HG03066 (cell line): Measurements from ENCODE around the gene PRR29.
"Not testable (repeated sequence)": the region's sequence is repeated elsewhere in the genome, so short reads cannot be mapped to it uniquely, and the experiment has no call there.

Experiments used
- ATAC-seq: cut with Tn5 transposase; IDR thresholded peaks from one replicate; pipeline ENCODE4 v1.9.1; 2021; ENCODE audit warnings: low read depth; ENCODE audit not compliant: unreplicated experiment

Gene PRR29

GRCh38 chr17:63995626-63996025, 2.5 kb upstream of the PRR29 start:
- no peak for ATAC-seq

GRCh38 chr17:63996430-63997182, 1.5 kb upstream of the PRR29 start:
- no peak for ATAC-seq

GRCh38 chr17:63997341-63998048, 656 bp upstream of the PRR29 start:
- no peak for ATAC-seq

- no peak for ATAC-seq
Observed at GRCh38 chr17:63998721-63999679, 849 bp downstream of the PRR29 start.

- no peak for ATAC-seq
Observed at GRCh38 chr17:63999680-64000531, 1.8 kb downstream of the PRR29 start.

GRCh38 chr17:64001091-64001579, 3.0 kb downstream of the PRR29 start:
- ATAC-seq = no peak

GRCh38 chr17:64001763-64002529, 3.8 kb downstream of the PRR29 start:
- no peak for ATAC-seq

- no peak for ATAC-seq
Observed at GRCh38 chr17:64002658-64003525, 4.7 kb downstream of the PRR29 start.

GRCh38 chr17:64003526-64004121, 5.5 kb downstream of the PRR29 start:
- no peak for ATAC-seq

GRCh38 chr17:64004218-64004770, 6.1 kb downstream of the PRR29 start:
- ATAC-seq = no peak

GRCh38 chr17:64004903-64005733, 7.0 kb downstream of the PRR29 start:
- ATAC-seq = no peak

- no peak for ATAC-seq
Observed at GRCh38 chr17:64005734-64006167, 7.6 kb downstream of the PRR29 start.

- no peak for ATAC-seq
Observed at GRCh38 chr17:64006361-64007088, 8.4 kb downstream of the PRR29 start.

- ATAC-seq = not testable (repeated sequence)
Observed at GRCh38 chr17:64007089-64007837, 9.1 kb downstream of the PRR29 start.

- ATAC-seq = no peak
Observed at GRCh38 chr17:64007838-64008282, 9.7 kb downstream of the PRR29 start.
